B cell (primary cell): ENCODE measurements around the gene TFPT. TPM values are rescaled to one million over a fixed set of nuclear protein-coding genes. Genes with fewer than 3 reads are reported as not detected.

Experiments used
- ATAC-seq: fragments of 200-7000 bp; cut with Tn5 transposase; one replicate; pipeline ENCODE4 v1.10.0; 2021; ENCODE audit warnings: low read depth, mild to moderate bottlenecking, moderate number of reproducible peaks, moderate library complexity
- CTCF ChIA-PET: fragments of 350-600 bp; sonication (Branson Sonifier 250); formaldehyde crosslinking; loops from one replicate; lab custom pipeline; 2021; ENCODE audit warnings: antibody characterized with exemption, inconsistent platforms; lab: Charles Lee
- POLR2A ChIA-PET: fragments of 350-600 bp; sonication (Branson Sonifier 250); formaldehyde crosslinking; loops from one replicate; lab custom pipeline; 2021; ENCODE audit warnings: antibody characterized with exemption; lab: Charles Lee
- DNase-seq: peaks from one replicate; pipeline ENCODE4 v3.0.0; 2013
- H2AFZ ChIP-seq: 2 replicates; pipeline ENCODE4 v1.6.1; 2012; ENCODE audit warnings: mild to moderate bottlenecking, low read depth, low read length; ENCODE audit not compliant: insufficient read depth, poor library complexity, severe bottlenecking
- H3K27ac ChIP-seq, 2 donors: 1 replicate in 1 of 2; 2 replicates in 1 of 2; pipeline ENCODE4 v1.5.1; 2012 to 2013; ENCODE audit warnings: low read length in 2 of 2, mild to moderate bottlenecking in 2 of 2, moderate library complexity in 1 of 2
- H3K27me3 ChIP-seq, 4 experiments: fragments of 200-600 bp in 1 of 4; sonication (generic) in 1 of 4; replicated peaks in 1 of 4; 1 replicate in 2 of 4; 2 replicates in 2 of 4; pipeline versions ENCODE4 v1.6.1 to v1.7.0; 2013 to 2016; ENCODE audit warnings: low read length in 3 of 4, mild to moderate bottlenecking in 2 of 4, mixed read lengths in 1 of 4, moderate library complexity in 1 of 4; ENCODE audit not compliant: insufficient read depth in 4 of 4, control insufficient read depth in 3 of 4; ENCODE audit errors: control extremely low read depth in 1 of 4
- H3K36me3 ChIP-seq, 2 experiments: replicated peaks in 1 of 2; 1 replicate in 1 of 2; 2 replicates in 1 of 2; pipeline versions ENCODE4 v1.6.1 to v1.7.1; 2013; ENCODE audit warnings: low read length in 1 of 2; ENCODE audit not compliant: insufficient read depth in 2 of 2, control insufficient read depth in 1 of 2; ENCODE audit errors: control extremely low read depth in 1 of 2, extremely low read depth in 1 of 2
- H3K4me1 ChIP-seq, 2 donors: fragments of 200-600 bp in 1 of 2; sonication (generic) in 1 of 2; 1 replicate in 1 of 2; 2 replicates in 1 of 2; pipeline versions ENCODE4 v1.5.1 to v1.6.1; 2013 to 2017; ENCODE audit warnings: low read length in 2 of 2; ENCODE audit not compliant: control insufficient read depth in 2 of 2, insufficient read depth in 2 of 2
- H3K4me2 ChIP-seq: replicated peaks from 2 replicates; pipeline ENCODE3; 2012; ENCODE audit warnings: mild to moderate bottlenecking, low read depth, low read length; ENCODE audit not compliant: poor library complexity, severe bottlenecking
- H3K4me3 ChIP-seq, 5 experiments: fragments of 200-600 bp in 1 of 5; sonication (generic) in 1 of 5; 1 replicate in 3 of 5; 2 replicates in 2 of 5; pipeline versions ENCODE4 v1.5.1 to v1.7.0; 2011 to 2016; ENCODE audit warnings: low read length in 4 of 5, mild to moderate bottlenecking in 4 of 5, low read depth in 2 of 5, control low read depth in 1 of 5, moderate library complexity in 1 of 5; ENCODE audit not compliant: insufficient read depth in 1 of 5; ENCODE audit errors: control extremely low read depth in 1 of 5, extremely low read depth in 1 of 5
- H3K79me2 ChIP-seq: fragments of 200-600 bp; sonication (generic); one replicate; pipeline ENCODE4 v1.6.0; 2016; ENCODE audit warnings: low read length; ENCODE audit not compliant: control insufficient read depth, insufficient read depth
- H3K9ac ChIP-seq: fragments of 200-600 bp; sonication (generic); 2 replicates; pipeline ENCODE4 v1.6.1; 2017; ENCODE audit warnings: mild to moderate bottlenecking, low read length, moderate library complexity
- H3K9me3 ChIP-seq, 3 donors: one replicate each; pipeline versions ENCODE4 v1.6.1 to v1.7.1; 2013; ENCODE audit warnings: low read length in 2 of 3; ENCODE audit not compliant: control insufficient read depth in 2 of 3, insufficient read depth in 1 of 3; ENCODE audit errors: control extremely low read depth in 1 of 3
- H4K20me1 ChIP-seq: 2 replicates; pipeline ENCODE4 v1.6.0; 2012; ENCODE audit warnings: mild to moderate bottlenecking, low read length; ENCODE audit not compliant: insufficient read depth, control insufficient read depth, poor library complexity, severe bottlenecking
- H3K27ac Mint-ChIP-seq: one replicate; pipeline ENCODE4 v1.8.0; 2021; ENCODE audit warnings: mixed read lengths
- H3K27me3 Mint-ChIP-seq: one replicate; pipeline ENCODE4 v1.8.0; 2021; ENCODE audit warnings: mixed read lengths
- H3K4me1 Mint-ChIP-seq: one replicate; pipeline ENCODE4 v1.8.0; 2021; ENCODE audit warnings: mixed read lengths
- H3K4me3 Mint-ChIP-seq: one replicate; pipeline ENCODE4 v1.8.0; 2021; ENCODE audit warnings: mixed read lengths
- H3K9me3 Mint-ChIP-seq: one replicate; pipeline ENCODE4 v1.8.0; 2022; ENCODE audit warnings: mixed read lengths; ENCODE audit not compliant: insufficient read depth
- EZH2 ChIP-seq: IDR thresholded peaks from 2 replicates; pipeline ENCODE4 v1.6.1; 2012; ENCODE audit warnings: borderline replicate concordance, low read depth, mild to moderate bottlenecking, moderate library complexity, low read length; ENCODE audit not compliant: insufficient read depth, poor library complexity, severe bottlenecking
- WGBS: methylation state at CpG from one replicate; pipeline ENCODE4 v1.1.5; 2013; ENCODE audit warnings: missing lambda C conversion rate; ENCODE audit not compliant: insufficient coverage; 5-methylcytosine and 5-hydroxymethylcytosine counted together
- intact Hi-C: fragments of 100-400 bp; cut with micrococcal nuclease; formaldehyde crosslinking; loops from one replicate; pipeline ENCODE4 v1.10.0; 2022
- polyA plus RNA-seq: library from polyadenylated mRNA; depleted of rRNA; stranded (reverse); fragments of >200 nt; gene quantifications from 2 replicates; pipeline ENCODE4 v1.2.3, GENCODE V29; 2012
- total RNA-seq, 2 donors: library from RNA; stranded (reverse); fragments of 120-200 nt in 1 of 2; gene quantifications; 1 replicate in 1 of 2; 2 replicates in 1 of 2; pipeline versions ENCODE4 v1.2.3 to v1.2.4, GENCODE V29; 2013 to 2022
- TF ChIP-seq, protein P1 (sequence below): fragments of 200-600 bp; IDR thresholded peaks from one replicate; pipeline ENCODE4 v1.8.0; 2022; ENCODE audit warnings: antibody characterized with exemption, mild to moderate bottlenecking

Gene TFPT
- total and polyA plus RNA-seq, 2 donors (not counting 1 experiment from before 2014, with no cell fraction given) = 8.4 to 12.7 TPM

DNA sequence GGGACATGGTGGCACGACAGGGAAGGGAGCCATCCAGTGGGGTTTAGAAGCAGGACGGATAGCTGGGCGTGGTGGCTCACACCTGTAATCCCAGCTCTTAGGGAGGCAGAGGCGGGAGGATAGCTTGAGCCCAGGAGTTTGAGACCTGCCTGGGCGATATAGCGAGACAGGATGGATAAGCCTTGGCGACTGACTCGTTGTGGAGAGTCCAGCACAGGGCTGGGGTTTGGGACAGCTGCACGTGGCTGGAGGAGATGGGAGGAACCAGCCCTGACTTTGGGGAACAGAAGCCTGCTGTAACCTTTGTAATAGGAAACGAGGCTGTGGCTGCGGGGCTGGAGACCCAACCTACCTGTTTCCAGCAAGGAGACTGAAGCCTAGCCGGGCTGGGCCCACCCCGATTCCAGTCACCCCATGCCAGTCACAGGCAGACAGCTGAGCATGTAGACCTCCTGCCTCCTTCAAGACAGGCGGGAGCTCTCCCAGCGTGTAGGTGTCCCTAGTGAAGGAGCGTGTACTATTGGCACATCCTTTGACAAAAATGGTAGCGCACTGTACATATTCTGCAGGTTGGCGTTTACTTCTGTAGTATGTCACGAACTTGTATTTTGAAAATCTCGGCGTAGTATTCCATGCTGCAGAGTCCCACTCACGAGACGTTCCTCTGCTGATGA lies 36.0 kb upstream of the TFPT start:
- Histone ChIP-seq H4K20me1 (peaks cover 78% of the 10 kb centered on the region), H3K79me2 (no peaks in the 10 kb centered on the region), H3K27ac (no peak overlapping the region), H3K4me2 (no peak overlapping the region), H3K36me3 (peaks cover 0 to 80% of the 10 kb centered on the region in 2 experiments), H3K9me3 (no peaks in the 10 kb centered on the region), H3K9ac (no peak overlapping the region), H3K4me1 (no peaks in the 10 kb centered on the region), H3K4me3 (no peak overlapping the region), H3K27me3 (no peaks in the 10 kb centered on the region), H2AFZ (no peak overlapping the region)
- no peak for TF ChIP-seq EZH2
- TF ChIP-seq, protein P1, sequence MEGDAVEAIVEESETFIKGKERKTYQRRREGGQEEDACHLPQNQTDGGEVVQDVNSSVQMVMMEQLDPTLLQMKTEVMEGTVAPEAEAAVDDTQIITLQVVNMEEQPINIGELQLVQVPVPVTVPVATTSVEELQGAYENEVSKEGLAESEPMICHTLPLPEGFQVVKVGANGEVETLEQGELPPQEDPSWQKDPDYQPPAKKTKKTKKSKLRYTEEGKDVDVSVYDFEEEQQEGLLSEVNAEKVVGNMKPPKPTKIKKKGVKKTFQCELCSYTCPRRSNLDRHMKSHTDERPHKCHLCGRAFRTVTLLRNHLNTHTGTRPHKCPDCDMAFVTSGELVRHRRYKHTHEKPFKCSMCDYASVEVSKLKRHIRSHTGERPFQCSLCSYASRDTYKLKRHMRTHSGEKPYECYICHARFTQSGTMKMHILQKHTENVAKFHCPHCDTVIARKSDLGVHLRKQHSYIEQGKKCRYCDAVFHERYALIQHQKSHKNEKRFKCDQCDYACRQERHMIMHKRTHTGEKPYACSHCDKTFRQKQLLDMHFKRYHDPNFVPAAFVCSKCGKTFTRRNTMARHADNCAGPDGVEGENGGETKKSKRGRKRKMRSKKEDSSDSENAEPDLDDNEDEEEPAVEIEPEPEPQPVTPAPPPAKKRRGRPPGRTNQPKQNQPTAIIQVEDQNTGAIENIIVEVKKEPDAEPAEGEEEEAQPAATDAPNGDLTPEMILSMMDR = no peak
- peak overlapping the region; percentile 53 for H3K27ac Mint-ChIP-seq
- ChIA-PET POLR2A (no interaction called here), CTCF (no interaction called here)
- no peak overlapping the region for H3K4me3 Mint-ChIP-seq
- WGBS = 95% methylated on average over 23 of the region's 23 CpGs
- intact Hi-C loops = no loop called here
- no peaks in the 10 kb centered on the region for H3K9me3 Mint-ChIP-seq
- DNase-seq (no peak), ATAC-seq (no peak)
- H3K4me1 Mint-ChIP-seq = no peaks in the 10 kb centered on the region
- no peaks in the 10 kb centered on the region for H3K27me3 Mint-ChIP-seq

DNA sequence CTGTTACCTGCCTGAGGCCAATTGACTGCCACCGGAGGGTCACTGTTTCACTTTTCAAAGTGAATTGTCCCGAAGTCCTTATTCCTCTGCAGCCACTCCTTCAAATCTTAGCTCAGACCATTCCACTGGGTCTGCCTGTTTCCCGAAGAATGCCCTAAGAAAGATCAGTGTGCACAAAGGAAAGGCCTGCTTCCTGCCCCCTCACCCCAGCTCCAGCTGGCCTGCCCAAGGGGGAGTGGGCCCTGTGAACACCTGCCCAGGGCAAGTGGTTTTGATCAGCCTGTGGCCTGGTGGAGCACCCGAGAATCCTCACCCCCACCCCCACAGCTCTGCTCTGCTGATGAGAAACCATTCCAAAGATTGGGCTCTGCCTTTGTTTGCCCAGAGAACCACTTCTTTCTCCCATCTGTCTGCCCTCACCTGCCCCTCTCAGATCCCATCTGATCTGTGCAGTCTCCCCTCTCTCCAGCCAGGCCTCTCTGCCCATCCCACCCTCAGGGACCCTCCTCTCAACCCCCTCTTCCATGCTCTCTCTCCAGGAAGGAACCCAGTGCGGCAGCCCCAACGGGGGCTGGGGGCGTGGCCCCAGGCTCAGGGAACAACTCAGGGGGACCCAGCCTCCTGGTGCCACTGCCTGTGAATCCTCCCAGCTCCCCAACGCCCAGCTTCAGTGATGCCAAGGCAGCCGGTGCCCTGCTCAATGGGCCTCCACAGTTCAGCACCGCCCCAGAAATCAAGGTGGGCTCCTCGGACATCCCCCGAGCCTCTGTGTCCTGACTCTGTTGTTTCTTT lies 33.8 kb upstream of the TFPT start:
- H3K27ac Mint-ChIP-seq = no peak overlapping the region
- TF ChIP-seq EZH2 = no peak
- TF ChIP-seq, protein P1 = no peak
- Histone ChIP-seq H2AFZ (no peak overlapping the region), H3K4me2 (no peak overlapping the region), H3K79me2 (peaks cover 8% of the 10 kb centered on the region), H3K9me3 (no peaks in the 10 kb centered on the region), H3K4me1 (no peaks in the 10 kb centered on the region), H3K9ac (no peak overlapping the region), H3K27me3 (no peaks in the 10 kb centered on the region), H4K20me1 (peaks cover 73% of the 10 kb centered on the region), H3K36me3 (peaks cover 0 to 81% of the 10 kb centered on the region in 2 experiments), H3K4me3 (no peak overlapping the region), H3K27ac (no peak overlapping the region)
- H3K4me3 Mint-ChIP-seq = no peak overlapping the region
- WGBS = 88% methylated on average over 12 of the region's 12 CpGs
- ATAC-seq (no peak), DNase-seq (no peak)
- no peaks in the 10 kb centered on the region for H3K9me3 Mint-ChIP-seq
- ChIA-PET POLR2A (no interaction called here), CTCF (no interaction called here)
- intact Hi-C loops = no loop called here
- H3K4me1 Mint-ChIP-seq = no peaks in the 10 kb centered on the region
- H3K27me3 Mint-ChIP-seq = no peaks in the 10 kb centered on the region
